AG20443 (cell line): ENCODE data around the gene UQCRC1.

Experiments used
- DNase-seq: peaks from one replicate; pipeline ENCODE4 v3.0.0; 2012; ENCODE audit warnings: low spot score, mixed read lengths

The UQCRC1 gene

GRCh38 chr3:48571938-48572337 lies 37.5 kb downstream of the UQCRC1 start:
- no peak for DNase-seq

- DNase-seq = no peak
Observed at GRCh38 chr3:48569808-48570450, 39.5 kb downstream of the UQCRC1 start.

- no peak for DNase-seq
Observed at GRCh38 chr3:48569400-48569799, 40.0 kb downstream of the UQCRC1 start.

GRCh38 chr3:48568476-48568875 lies 41.0 kb downstream of the UQCRC1 start:
- DNase-seq = no peak

GRCh38 chr3:48567500-48567899 lies 41.9 kb downstream of the UQCRC1 start:
- DNase-seq = no peak

- DNase-seq = no peak
Observed at GRCh38 chr3:48567090-48567489, 42.4 kb downstream of the UQCRC1 start.

GRCh38 chr3:48566401-48566760 lies 43.1 kb downstream of the UQCRC1 start:
- DNase-seq = no peak

- DNase-seq = peak; percentile 70
Observed at GRCh38 chr3:48565591-48566400, 43.6 kb downstream of the UQCRC1 start.

GRCh38 chr3:48565186-48565585 lies 44.3 kb downstream of the UQCRC1 start:
- no peak for DNase-seq

- DNase-seq = no peak
Observed at GRCh38 chr3:48564667-48565066, 44.8 kb downstream of the UQCRC1 start.

- DNase-seq = peak; percentile 91
Observed at GRCh38 chr3:48564022-48564421, 45.4 kb downstream of the UQCRC1 start.

- peak; percentile 36 for DNase-seq
Observed at GRCh38 chr3:48563382-48563918, 46.0 kb downstream of the UQCRC1 start, which contains the start of gene UCN2. TSS of gene UCN2 (minus strand) at chr3:48563781. CDS start at chr3:48563124, 657 bp downstream.

GRCh38 chr3:48562367-48563095 lies 46.9 kb downstream of the UQCRC1 start:
- no peak for DNase-seq

- peak; percentile 68 for DNase-seq
Observed at GRCh38 chr3:48561045-48561736, 48.3 kb downstream of the UQCRC1 start.

GRCh38 chr3:48560648-48561018 lies 48.8 kb downstream of the UQCRC1 start:
- DNase-seq = no peak

GRCh38 chr3:48558493-48559134 lies 50.8 kb downstream of the UQCRC1 start:
- no peak for DNase-seq

GRCh38 chr3:48556796-48557626 lies 52.4 kb downstream of the UQCRC1 start, which contains the start of gene PFKFB4:
TSS of gene PFKFB4 (minus strand) at chr3:48556803. CDS start at chr3:48556777, 26 bp downstream.
- DNase-seq = peak; percentile 100

- DNase-seq = no peak
Observed at GRCh38 chr3:48555949-48556795, 53.3 kb downstream of the UQCRC1 start.

GRCh38 chr3:48555231-48555948 lies 54.1 kb downstream of the UQCRC1 start:
- DNase-seq = no peak
